ENCODE data around the gene ARHGAP30. TPM values are rescaled to one million over a fixed set of nuclear protein-coding genes. Genes with fewer than 3 reads are reported as not detected.
A peak's percentile ranks its signal among the peaks of the same experiment; 100 is the strongest.

Gene ARHGAP30
- total and polyA plus RNA-seq, 2 donors (not counting 1 experiment from before 2014, with no cell fraction given): not detected

DNA sequence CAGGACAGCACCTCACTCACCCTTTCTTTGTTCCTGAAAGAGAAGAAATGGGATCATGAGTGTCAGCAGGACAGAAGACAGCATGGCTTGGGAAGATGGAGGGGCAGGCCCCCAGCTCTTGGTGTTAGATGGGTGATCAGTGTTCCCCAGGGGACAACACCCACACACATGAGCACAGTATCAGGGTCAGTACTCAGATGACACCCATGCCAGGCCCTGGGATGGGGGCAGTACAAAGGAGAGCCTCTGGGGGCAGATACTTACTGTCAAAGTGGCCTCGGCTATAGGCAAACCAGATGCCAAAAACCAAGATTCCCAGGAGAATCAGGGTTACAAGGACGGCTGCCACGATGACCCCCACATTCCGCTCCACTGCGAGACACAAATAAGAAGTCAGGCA lies 70.3 kb downstream of the ARHGAP30 start:
- DNase-seq (ENCODE audit: low read depth in 2 of 2): no peak
- Histone ChIP-seq H3K79me2 (ENCODE audit: control insufficient read depth, insufficient read depth, low read length) (no peaks in the 10 kb centered on the region), H3K4me3 (replicated peaks in 1 of 4; ENCODE audit: control extremely low read depth in 1 of 4, insufficient read depth in 1 of 4, low read depth in 3 of 4, low read length in 4 of 4) (no peak overlapping the region), H3K4me2 (ENCODE audit: extremely low read depth, insufficient read depth, low read length) (no peak overlapping the region), H3K9me3 (ENCODE audit: control insufficient read depth, insufficient read depth, low read depth, low read length) (no peaks in the 10 kb centered on the region), H3K36me3 (ENCODE audit: control insufficient read depth, insufficient read depth, low read length) (no peaks in the 10 kb centered on the region), H2AFZ (ENCODE audit: low read length) (no peak overlapping the region), H3K9ac (ENCODE audit: insufficient read depth, low read length) (no peak overlapping the region), H3K27ac (ENCODE audit: insufficient read depth, low read length) (no peak overlapping the region), H3K4me1 (ENCODE audit: control insufficient read depth, extremely low read depth, insufficient read depth, low read length) (no peaks in the 10 kb centered on the region), H4K20me1 (ENCODE audit: control insufficient read depth, extremely low read depth, insufficient read depth, low read length) (no peaks in the 10 kb centered on the region), H3K27me3 (ENCODE audit: control insufficient read depth, insufficient read depth, low read length) (no peaks in the 10 kb centered on the region)
- TF ChIP-seq EZH2 (IDR thresholded peaks at IDR 0.05; ENCODE audit: low read length, missing control alignments): no peak
- no peak for TF ChIP-seq CTCF (conservative IDR thresholded peaks at IDR 0.05 in 1 of 2, IDR thresholded peaks at IDR 0.05 in 1 of 2; ENCODE audit: low read depth in 1 of 2, low read length in 2 of 2)

- H3K79me2 ChIP-seq (ENCODE audit: control insufficient read depth, insufficient read depth, low read length): no peaks in the 10 kb centered on the region
- no peak overlapping the region for H3K4me3 ChIP-seq (replicated peaks in 1 of 4; ENCODE audit: control extremely low read depth in 1 of 4, insufficient read depth in 1 of 4, low read depth in 3 of 4, low read length in 4 of 4)
- peak; percentile 63 for DNase-seq (ENCODE audit: low read depth in 2 of 2)
- no peaks in the 10 kb centered on the region for H4K20me1 ChIP-seq (ENCODE audit: control insufficient read depth, extremely low read depth, insufficient read depth, low read length)
- no peak overlapping the region for H3K4me2 ChIP-seq (ENCODE audit: extremely low read depth, insufficient read depth, low read length)
- H2AFZ ChIP-seq (ENCODE audit: low read length): no peak overlapping the region
- no peak overlapping the region for H3K27ac ChIP-seq (ENCODE audit: insufficient read depth, low read length)
- H3K36me3 ChIP-seq (ENCODE audit: control insufficient read depth, insufficient read depth, low read length): no peaks in the 10 kb centered on the region
- TF ChIP-seq EZH2 (IDR thresholded peaks at IDR 0.05; ENCODE audit: low read length, missing control alignments) (no peak), CTCF (conservative IDR thresholded peaks at IDR 0.05 in 1 of 2, IDR thresholded peaks at IDR 0.05 in 1 of 2; ENCODE audit: low read depth in 1 of 2, low read length in 2 of 2) (peak; percentile 65 to 72)
- no peak overlapping the region for H3K9ac ChIP-seq (ENCODE audit: insufficient read depth, low read length)
- no peaks in the 10 kb centered on the region for H3K27me3 ChIP-seq (ENCODE audit: control insufficient read depth, insufficient read depth, low read length)
- H3K4me1 ChIP-seq (ENCODE audit: control insufficient read depth, extremely low read depth, insufficient read depth, low read length): no peaks in the 10 kb centered on the region
- H3K9me3 ChIP-seq (ENCODE audit: control insufficient read depth, insufficient read depth, low read depth, low read length): no peaks in the 10 kb centered on the region
These were observed 72.2 kb downstream of the ARHGAP30 start for GRCh38 chr1:160997323-160998038.

Other genes with a start within 250 kb of the ARHGAP30 start
- not detected in 2 replicates for gene CD244, start 207.0 kb downstream of the ARHGAP30 start, total RNA-seq
- gene CD244, start 207.0 kb downstream of the ARHGAP30 start, polyA plus RNA-seq: not detected in 2 replicates
- under 0.01 TPM in 1 of 2 replicates, not detected in the other for gene ITLN1, start 184.7 kb downstream of the ARHGAP30 start, total RNA-seq
- gene ITLN1, start 184.7 kb downstream of the ARHGAP30 start, polyA plus RNA-seq: not detected in 2 replicates
- gene ITLN2, start 115.1 kb downstream of the ARHGAP30 start, total RNA-seq: not detected in 2 replicates
- gene ITLN2, start 115.1 kb downstream of the ARHGAP30 start, polyA plus RNA-seq: not detected in 2 replicates
- gene F11R, start 48.7 kb downstream of the ARHGAP30 start, total RNA-seq: 0.66 and 2.1 TPM in 2 replicates
- gene F11R, start 48.7 kb downstream of the ARHGAP30 start, polyA plus RNA-seq: 0.50 and 1.5 TPM in 2 replicates
- 0.66 and 0.77 TPM in 2 replicates for gene TSTD1, start 30.9 kb downstream of the ARHGAP30 start, total RNA-seq
- 0.24 and 7.5 TPM in 2 replicates for gene TSTD1, start 30.9 kb downstream of the ARHGAP30 start, polyA plus RNA-seq
- gene USF1, start 23.9 kb downstream of the ARHGAP30 start, total RNA-seq: 71.7 and 80.1 TPM in 2 replicates
- 23.9 and 25.0 TPM in 2 replicates for gene USF1, start 23.9 kb downstream of the ARHGAP30 start, polyA plus RNA-seq
- gene NECTIN4, start 19.7 kb upstream of the ARHGAP30 start, total RNA-seq: under 0.01 and 0.33 TPM in 2 replicates
- 0.07 and 0.16 TPM in 2 replicates for gene NECTIN4, start 19.7 kb upstream of the ARHGAP30 start, polyA plus RNA-seq
- gene KLHDC9, start 28.5 kb upstream of the ARHGAP30 start, total RNA-seq: 0.77 and 3.0 TPM in 2 replicates
- 0.95 and 1.5 TPM in 2 replicates for gene KLHDC9, start 28.5 kb upstream of the ARHGAP30 start, polyA plus RNA-seq
- 39.6 and 45.5 TPM in 2 replicates for gene PFDN2, start 48.1 kb upstream of the ARHGAP30 start, total RNA-seq
- gene PFDN2, start 48.1 kb upstream of the ARHGAP30 start, polyA plus RNA-seq: 145 and 188 TPM in 2 replicates
- 24.7 and 30.6 TPM in 2 replicates for gene NIT1, start 48.2 kb upstream of the ARHGAP30 start, total RNA-seq
- gene NIT1, start 48.2 kb upstream of the ARHGAP30 start, polyA plus RNA-seq: 42.6 and 83.1 TPM in 2 replicates
- 15.4 and 21.6 TPM in 2 replicates for gene DEDD, start 62.8 kb upstream of the ARHGAP30 start, total RNA-seq
- gene DEDD, start 62.8 kb upstream of the ARHGAP30 start, polyA plus RNA-seq: 40.0 and 40.3 TPM in 2 replicates
- gene UFC1, start 84.1 kb upstream of the ARHGAP30 start, total RNA-seq: 87.0 and 95.8 TPM in 2 replicates
- 154 and 168 TPM in 2 replicates for gene UFC1, start 84.1 kb upstream of the ARHGAP30 start, polyA plus RNA-seq
- 7.7 and 10.2 TPM in 2 replicates for gene USP21, start 89.6 kb upstream of the ARHGAP30 start, total RNA-seq
- gene USP21, start 89.6 kb upstream of the ARHGAP30 start, polyA plus RNA-seq: 11.7 and 13.6 TPM in 2 replicates
- 9.2 and 12.2 TPM in 2 replicates for gene PPOX, start 96.5 kb upstream of the ARHGAP30 start, total RNA-seq
- 5.6 and 6.0 TPM in 2 replicates for gene PPOX, start 96.5 kb upstream of the ARHGAP30 start, polyA plus RNA-seq
- gene B4GALT3, start 107.6 kb upstream of the ARHGAP30 start, total RNA-seq: 13.4 and 18.7 TPM in 2 replicates
- 17.8 and 19.2 TPM in 2 replicates for gene B4GALT3, start 107.6 kb upstream of the ARHGAP30 start, polyA plus RNA-seq
- 0.51 and 1.3 TPM in 2 replicates for gene ADAMTS4, start 129.2 kb upstream of the ARHGAP30 start, total RNA-seq
- 0.75 and 1.0 TPM in 2 replicates for gene ADAMTS4, start 129.2 kb upstream of the ARHGAP30 start, polyA plus RNA-seq
- 142 and 194 TPM in 2 replicates for gene NDUFS2, start 132.5 kb upstream of the ARHGAP30 start, total RNA-seq
- 135 and 141 TPM in 2 replicates for gene NDUFS2, start 132.5 kb upstream of the ARHGAP30 start, polyA plus RNA-seq
- not detected in 2 replicates for gene FCER1G, start 145.4 kb upstream of the ARHGAP30 start, total RNA-seq
- gene FCER1G, start 145.4 kb upstream of the ARHGAP30 start, polyA plus RNA-seq: 0.21 and 0.85 TPM in 2 replicates
- gene APOA2, start 153.7 kb upstream of the ARHGAP30 start, total RNA-seq: not detected in 2 replicates
- gene APOA2, start 153.7 kb upstream of the ARHGAP30 start, polyA plus RNA-seq: not detected in 2 replicates
- 9.2 and 11.7 TPM in 2 replicates for gene TOMM40L, start 156.2 kb upstream of the ARHGAP30 start, total RNA-seq
- 11.1 and 12.0 TPM in 2 replicates for gene TOMM40L, start 156.2 kb upstream of the ARHGAP30 start, polyA plus RNA-seq
- not detected in 2 replicates for gene NR1I3, start 168.3 kb upstream of the ARHGAP30 start, total RNA-seq
- gene NR1I3, start 168.3 kb upstream of the ARHGAP30 start, polyA plus RNA-seq: not detected in 2 replicates
- not detected in 2 replicates for gene PCP4L1, start 188.9 kb upstream of the ARHGAP30 start, total RNA-seq
- not detected in 2 replicates for gene PCP4L1, start 188.9 kb upstream of the ARHGAP30 start, polyA plus RNA-seq
- gene MPZ, start 240.1 kb upstream of the ARHGAP30 start, total RNA-seq: 0.51 and 0.99 TPM in 2 replicates
- 1.1 and 1.9 TPM in 2 replicates for gene MPZ, start 240.1 kb upstream of the ARHGAP30 start, polyA plus RNA-seq
- gene SDHC, start 244.5 kb upstream of the ARHGAP30 start, total RNA-seq: 13.4 and 24.8 TPM in 2 replicates
- 484 and 512 TPM in 2 replicates for gene SDHC, start 244.5 kb upstream of the ARHGAP30 start, polyA plus RNA-seq

Data from fibroblast of lung (primary cell).